HG03571 (cell line): Measurements from ENCODE around the gene SERPINA1.

Experiments used
- ATAC-seq: cut with Tn5 transposase; IDR thresholded peaks from one replicate; pipeline ENCODE4 v1.9.1; 2021; ENCODE audit not compliant: unreplicated experiment

SERPINA1 gene

DNA sequence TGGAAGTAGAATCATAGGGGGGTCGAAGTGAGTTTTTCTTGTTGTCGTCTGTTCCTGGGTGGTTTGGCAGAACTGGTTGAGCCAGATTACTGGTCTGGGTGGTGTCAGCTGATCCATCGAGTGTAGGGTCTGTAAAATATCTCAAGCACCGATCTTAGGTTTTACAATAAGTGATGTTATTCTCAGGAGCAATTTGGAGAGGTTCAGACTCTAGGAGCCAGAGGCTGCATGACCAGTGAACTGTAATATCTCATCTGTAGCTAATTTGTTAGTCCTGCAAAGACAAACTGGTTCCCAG is 9.7 kb upstream of the SERPINA1 start:
- no peak for ATAC-seq

DNA sequence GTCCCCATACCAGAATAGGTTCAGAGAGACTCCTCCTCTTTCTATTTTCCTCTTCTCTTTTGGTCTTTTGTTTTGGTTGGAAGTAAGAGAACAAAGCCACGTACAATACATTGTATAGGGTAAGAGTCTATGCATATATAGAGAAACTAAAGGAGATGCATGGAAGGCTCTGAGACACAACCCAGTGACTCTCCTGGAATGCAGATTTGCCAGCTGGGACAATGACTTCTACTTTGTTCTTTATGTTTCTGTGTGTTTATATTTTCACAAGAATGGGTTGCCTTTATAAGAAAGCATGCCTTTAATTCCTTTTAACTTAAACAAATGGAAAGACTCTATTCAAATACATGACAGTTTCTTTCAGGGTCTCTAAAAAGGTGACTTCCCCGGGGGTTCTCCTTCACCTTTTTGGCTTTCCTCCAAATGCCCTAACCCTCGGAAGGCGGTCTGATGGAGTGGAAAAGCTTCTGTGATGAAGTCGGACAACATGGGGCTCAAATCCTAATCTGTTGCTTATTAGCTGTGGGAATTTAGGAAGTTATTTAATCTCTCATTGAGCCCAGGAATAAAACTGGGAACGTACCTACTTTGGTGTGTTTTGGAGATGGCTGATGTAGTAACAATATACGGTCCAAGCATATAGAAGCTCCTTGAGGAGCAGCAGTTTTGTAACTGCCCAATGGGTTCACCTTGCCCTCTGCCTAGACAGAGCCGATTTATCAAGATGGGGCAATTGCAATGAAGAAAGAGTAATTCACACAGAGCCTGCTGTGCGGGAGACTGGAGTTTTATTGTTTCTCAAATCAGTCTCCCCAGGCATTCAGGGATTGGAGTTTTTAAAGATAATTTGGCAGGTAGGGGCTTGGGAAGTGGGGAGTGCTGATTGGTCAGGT is 9.1 kb upstream of the SERPINA1 start:
- no peak for ATAC-seq

DNA sequence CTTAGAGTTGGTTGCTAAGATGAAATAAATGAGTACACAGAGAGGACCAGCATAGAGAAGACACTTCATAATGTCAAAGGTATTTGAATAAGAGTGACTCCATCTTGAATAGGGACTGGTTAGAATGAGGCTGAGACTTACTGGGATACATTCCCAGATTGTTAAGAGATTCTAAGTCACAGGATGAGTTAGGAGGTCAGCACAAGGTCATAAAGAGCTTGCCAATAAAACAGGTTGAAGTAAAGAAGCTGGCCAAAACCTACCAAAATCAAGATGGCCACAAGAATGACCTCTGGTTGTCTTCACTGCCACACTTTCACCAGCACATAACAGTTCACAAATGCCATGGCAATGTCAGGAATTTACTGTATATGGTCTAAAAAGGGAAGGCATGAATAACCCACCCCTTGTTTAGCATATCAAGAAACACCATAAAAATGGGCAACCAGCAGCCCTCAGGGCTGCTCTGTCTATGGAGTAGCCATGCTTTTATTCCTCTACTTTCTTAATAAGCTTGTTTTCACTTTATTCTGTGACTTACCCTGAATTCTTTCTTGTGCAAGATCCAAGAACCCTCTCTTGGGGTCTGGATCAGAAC is 8.3 kb upstream of the SERPINA1 start:
- ATAC-seq: no peak

- ATAC-seq: no peak
Observed at GRCh38 chr14:94395888-94396574, 7.6 kb upstream of the SERPINA1 start.

- ATAC-seq: no peak
Observed at GRCh38 chr14:94395282-94395887, 7.0 kb upstream of the SERPINA1 start.

DNA sequence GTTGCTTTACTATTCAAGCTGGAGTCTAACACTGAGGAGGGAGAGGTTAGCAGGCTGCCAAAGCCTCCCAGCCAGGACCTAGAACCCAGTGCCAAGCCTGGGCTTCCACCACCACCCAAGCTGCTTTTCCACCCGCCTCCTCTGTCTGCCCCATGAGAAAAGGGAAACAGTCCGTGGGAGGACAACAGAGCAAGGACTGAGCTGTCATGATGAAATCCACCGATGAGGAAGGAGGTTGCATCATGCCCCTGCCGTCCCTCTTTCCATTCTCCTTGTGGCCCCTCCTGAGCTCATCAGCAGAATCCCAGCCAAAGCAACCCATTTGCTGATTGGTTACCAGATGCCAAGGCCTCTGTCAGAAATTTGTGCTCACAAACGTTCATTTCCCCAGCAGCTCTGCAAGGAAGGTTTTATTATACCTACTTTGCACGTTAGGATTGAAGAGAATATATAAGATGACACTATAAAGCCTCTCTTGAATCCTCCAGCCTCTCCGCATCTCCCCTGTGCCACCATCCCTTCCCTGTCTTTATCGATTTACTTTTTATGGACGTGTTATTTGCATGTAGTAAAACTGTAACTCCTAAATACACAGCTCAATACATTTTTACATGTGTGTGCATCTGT is 6.3 kb upstream of the SERPINA1 start:
- ATAC-seq: no peak

GRCh38 chr14:94394025-94394493 is 5.7 kb upstream of the SERPINA1 start:
- no peak for ATAC-seq

GRCh38 chr14:94393474-94393873 is 5.1 kb upstream of the SERPINA1 start:
- no peak for ATAC-seq

GRCh38 chr14:94392510-94392935 is 4.1 kb upstream of the SERPINA1 start:
- no peak for ATAC-seq

DNA sequence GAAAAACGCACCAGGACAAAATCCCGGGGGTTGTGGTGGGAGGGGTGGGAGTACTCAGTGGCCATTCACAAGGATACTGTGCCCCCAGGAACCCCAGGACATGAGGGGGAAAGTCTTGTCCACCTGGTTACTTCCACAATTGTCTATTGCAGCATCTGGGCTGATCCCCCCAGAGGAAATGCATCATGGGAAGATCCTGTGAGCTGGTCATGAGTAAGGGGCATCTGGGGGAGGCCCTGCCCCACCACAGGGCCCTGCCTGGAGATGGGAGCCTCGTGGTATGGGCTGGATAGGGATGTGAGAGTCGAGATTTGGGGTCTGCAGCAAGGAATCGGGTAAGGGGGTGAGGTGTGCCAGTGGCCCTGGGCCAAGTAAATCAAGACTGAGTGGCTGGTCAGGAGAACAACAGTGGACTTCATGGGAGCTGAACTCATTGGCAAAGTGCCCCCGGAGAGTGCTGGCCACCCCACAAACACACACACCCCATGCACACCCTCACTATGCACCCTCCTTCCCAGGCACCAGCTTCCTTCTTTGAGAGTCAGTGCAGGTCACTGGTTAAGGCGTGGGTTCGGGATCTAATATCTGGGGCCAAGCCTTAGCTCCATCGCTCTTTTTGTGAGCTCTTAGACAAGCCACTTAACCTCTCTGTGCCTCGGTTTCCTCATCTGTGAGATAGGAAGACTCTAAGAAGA is 3.0 kb upstream of the SERPINA1 start:
- no peak for ATAC-seq

GRCh38 chr14:94390372-94391086 is 2.1 kb upstream of the SERPINA1 start:
- no peak for ATAC-seq

- ATAC-seq: no peak
Observed at GRCh38 chr14:94389731-94390371, 1.4 kb upstream of the SERPINA1 start.

DNA sequence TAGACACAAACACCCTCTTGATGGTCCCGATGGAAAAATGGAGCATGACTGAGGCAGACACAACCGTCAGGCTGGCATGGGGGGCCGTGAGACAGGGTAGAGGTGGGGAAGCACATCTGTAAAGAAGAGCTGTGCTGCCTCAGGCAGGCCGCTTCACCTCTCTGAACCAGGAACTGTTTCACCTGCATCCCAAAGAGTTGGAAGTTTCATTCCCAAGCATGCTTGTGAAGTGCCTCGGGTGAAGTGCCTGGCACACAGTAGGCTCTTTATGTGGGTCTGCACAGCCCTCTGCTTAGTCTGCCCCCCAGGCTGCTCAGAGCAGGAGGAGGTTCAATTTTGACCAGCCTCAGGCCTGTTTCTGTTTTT is 685 bp upstream of the SERPINA1 start:
- no peak for ATAC-seq

GRCh38 chr14:94388027-94388383 is 397 bp downstream of the SERPINA1 start:
- no peak for ATAC-seq

- no peak for ATAC-seq
Observed at GRCh38 chr14:94387051-94388026, 1.1 kb downstream of the SERPINA1 start.

- no peak for ATAC-seq
Observed at GRCh38 chr14:94386085-94387031, 2.0 kb downstream of the SERPINA1 start.

- ATAC-seq: no peak
Observed at GRCh38 chr14:94385553-94386057, 2.8 kb downstream of the SERPINA1 start.
